Lower lobe of right lung (tissue), 2 donors: ENCODE results near the gene EFNB3. TPM values are rescaled to one million over a fixed set of nuclear protein-coding genes. Genes with fewer than 3 reads are reported as not detected.

Experiments used
- ATAC-seq, 2 donors: fragments of 200-7000 bp; cut with Tn5 transposase; one replicate each; pipeline ENCODE4 v1.9.1; 2020 to 2022; ENCODE audit warnings: mild to moderate bottlenecking in 2 of 2, moderate library complexity in 2 of 2
- DNase-seq: peaks from one replicate; pipeline ENCODE4 v3.0.0-alpha.2; 2020
- H3K27ac ChIP-seq: fragments of 200-600 bp; one replicate; pipeline ENCODE4 v1.8.0; 2022
- H3K27me3 ChIP-seq: fragments of 200-600 bp; one replicate; pipeline ENCODE4 v1.8.0; 2022; ENCODE audit warnings: low read depth
- H3K36me3 ChIP-seq: fragments of 200-600 bp; one replicate; pipeline ENCODE4 v1.8.0; 2022; ENCODE audit warnings: mild to moderate bottlenecking
- H3K4me1 ChIP-seq: fragments of 200-600 bp; one replicate; pipeline ENCODE4 v1.8.0; 2022
- H3K4me3 ChIP-seq: fragments of 200-600 bp; one replicate; pipeline ENCODE4 v1.8.0; 2022; ENCODE audit warnings: mild to moderate bottlenecking
- H3K9me3 ChIP-seq: fragments of 200-600 bp; one replicate; pipeline ENCODE4 v1.8.0; 2022
- intact Hi-C: fragments of 100-400 bp; cut with DNase I; formaldehyde crosslinking; loops from one replicate; pipeline ENCODE4 v1.11.0; 2022
- total RNA-seq: library from RNA; stranded (reverse); fragmentation: NEBNext Ultra II Directional; extraction: Animal tissue kit (Norgen Biotek cat#: 25700); gene quantifications from one replicate; pipeline ENCODE4 v1.2.1, GENCODE V29; 2021
- TF ChIP-seq, protein P1 (sequence below): fragments of 200-600 bp; IDR thresholded peaks from one replicate; pipeline ENCODE4 v1.8.0; 2022; ENCODE audit warnings: antibody characterized with exemption, mild to moderate bottlenecking
- donor health status: DM: no; HTN: yes; CAD: no; lungs with severe emphysema.

Gene EFNB3
- total RNA-seq, 1 donor from 2014 or later: 1.6 TPM

- intact Hi-C loops: no loop called here
- ATAC-seq (no peak), DNase-seq (no peak)
- Histone ChIP-seq H3K4me3 (no peak overlapping the region), H3K36me3 (no peaks in the 10 kb centered on the region), H3K4me1 (peaks cover 13% of the 10 kb centered on the region), H3K27ac (no peak overlapping the region), H3K9me3 (no peaks in the 10 kb centered on the region), H3K27me3 (no peaks in the 10 kb centered on the region)
- TF ChIP-seq, protein P1, sequence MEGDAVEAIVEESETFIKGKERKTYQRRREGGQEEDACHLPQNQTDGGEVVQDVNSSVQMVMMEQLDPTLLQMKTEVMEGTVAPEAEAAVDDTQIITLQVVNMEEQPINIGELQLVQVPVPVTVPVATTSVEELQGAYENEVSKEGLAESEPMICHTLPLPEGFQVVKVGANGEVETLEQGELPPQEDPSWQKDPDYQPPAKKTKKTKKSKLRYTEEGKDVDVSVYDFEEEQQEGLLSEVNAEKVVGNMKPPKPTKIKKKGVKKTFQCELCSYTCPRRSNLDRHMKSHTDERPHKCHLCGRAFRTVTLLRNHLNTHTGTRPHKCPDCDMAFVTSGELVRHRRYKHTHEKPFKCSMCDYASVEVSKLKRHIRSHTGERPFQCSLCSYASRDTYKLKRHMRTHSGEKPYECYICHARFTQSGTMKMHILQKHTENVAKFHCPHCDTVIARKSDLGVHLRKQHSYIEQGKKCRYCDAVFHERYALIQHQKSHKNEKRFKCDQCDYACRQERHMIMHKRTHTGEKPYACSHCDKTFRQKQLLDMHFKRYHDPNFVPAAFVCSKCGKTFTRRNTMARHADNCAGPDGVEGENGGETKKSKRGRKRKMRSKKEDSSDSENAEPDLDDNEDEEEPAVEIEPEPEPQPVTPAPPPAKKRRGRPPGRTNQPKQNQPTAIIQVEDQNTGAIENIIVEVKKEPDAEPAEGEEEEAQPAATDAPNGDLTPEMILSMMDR: no peak
These were observed 43.2 kb downstream of the EFNB3 start for GRCh38 chr17:7748076-7748775.

- no peak overlapping the region for H3K4me3 ChIP-seq
These were observed 45.4 kb downstream of the EFNB3 start for GRCh38 chr17:7750321-7750821.

DNA sequence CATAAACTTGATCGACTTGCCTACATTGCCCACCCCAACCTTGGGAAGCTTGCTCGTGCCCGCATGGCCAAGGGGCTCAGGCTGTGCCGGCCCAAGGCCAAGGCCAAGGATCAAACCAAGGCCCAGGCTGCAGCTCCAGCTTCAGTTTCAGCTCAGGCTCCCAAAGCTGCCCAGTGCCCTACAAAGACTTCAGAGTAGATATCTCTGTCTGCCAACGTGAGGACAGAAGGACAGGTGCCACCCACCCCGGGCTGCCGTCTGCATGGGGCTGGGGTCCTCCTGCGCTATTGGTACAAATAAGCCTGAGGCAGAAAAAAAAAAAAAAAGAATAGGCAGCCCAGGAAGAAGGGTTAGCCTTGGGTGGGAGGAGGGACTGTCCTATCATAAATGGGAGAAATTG is 49.7 kb downstream of the EFNB3 start:
- no peaks in the 10 kb centered on the region for H3K27me3 ChIP-seq
- no peaks in the 10 kb centered on the region for H3K4me1 ChIP-seq
- TF ChIP-seq, protein P1: no peak
- no peak for ATAC-seq
- no peaks in the 10 kb centered on the region for H3K9me3 ChIP-seq
- H3K4me3 ChIP-seq: no peak overlapping the region
- intact Hi-C loops: no loop called here
- no peak for DNase-seq
- no peak overlapping the region for H3K27ac ChIP-seq
- no peaks in the 10 kb centered on the region for H3K36me3 ChIP-seq

More at GRCh38 chr17:7750321-7750821, 45.4 kb downstream of the EFNB3 start:
- H3K27me3 ChIP-seq: no peaks in the 10 kb centered on the region
- H3K4me1 ChIP-seq: no peaks in the 10 kb centered on the region
- intact Hi-C loops: no loop called here
- H3K27ac ChIP-seq: no peak overlapping the region
- no peaks in the 10 kb centered on the region for H3K36me3 ChIP-seq
- DNase-seq (no peak), ATAC-seq (no peak)
- H3K9me3 ChIP-seq: no peaks in the 10 kb centered on the region
- TF ChIP-seq, protein P1: no peak

- Histone ChIP-seq H3K36me3 (no peaks in the 10 kb centered on the region), H3K27me3 (no peaks in the 10 kb centered on the region), H3K27ac (no peak overlapping the region), H3K4me1 (no peaks in the 10 kb centered on the region), H3K9me3 (no peaks in the 10 kb centered on the region), H3K4me3 (no peak overlapping the region)
- DNase-seq: no peak
- no peak for ATAC-seq
- TF ChIP-seq, protein P1: no peak
- intact Hi-C loops: no loop called here
These were observed 50.3 kb downstream of the EFNB3 start for GRCh38 chr17:7755095-7755890.

GRCh38 chr17:7756968-7757367 is 52.0 kb downstream of the EFNB3 start:
- DNase-seq: no peak
- intact Hi-C loops: no loop called here
- TF ChIP-seq, protein P1: no peak
- no peak overlapping the region for H3K27ac ChIP-seq
- H3K9me3 ChIP-seq: no peaks in the 10 kb centered on the region
- H3K4me1 ChIP-seq: no peaks in the 10 kb centered on the region
- no peaks in the 10 kb centered on the region for H3K27me3 ChIP-seq
- no peaks in the 10 kb centered on the region for H3K36me3 ChIP-seq
- ATAC-seq: no peak
- H3K4me3 ChIP-seq: no peak overlapping the region

Other genes starting within 250 kb of the EFNB3 start
- gene ZBTB4, start 225.6 kb upstream of the EFNB3 start, total RNA-seq: 79.0 TPM
- gene SLC35G6, start 223.8 kb upstream of the EFNB3 start, total RNA-seq: not detected
- gene POLR2A, start 220.8 kb upstream of the EFNB3 start, total RNA-seq: 101 TPM
- gene TNFSF12, start 156.1 kb upstream of the EFNB3 start, total RNA-seq: 91.3 TPM
- gene TNFSF13, start 146.5 kb upstream of the EFNB3 start, total RNA-seq: 161 TPM
- gene SENP3, start 143.3 kb upstream of the EFNB3 start, total RNA-seq: 87.0 TPM
- gene CD68, start 125.6 kb upstream of the EFNB3 start, total RNA-seq: 667 TPM
- gene MPDU1, start 121.3 kb upstream of the EFNB3 start, total RNA-seq: 55.3 TPM
- 0.47 TPM for gene SOX15, start 115.1 kb upstream of the EFNB3 start, total RNA-seq
- 36.0 TPM for gene FXR2, start 90.3 kb upstream of the EFNB3 start, total RNA-seq
- gene SAT2, start 77.4 kb upstream of the EFNB3 start, total RNA-seq: 86.3 TPM
- not detected for gene SHBG, start 75.1 kb upstream of the EFNB3 start, total RNA-seq
- 3.1 TPM for gene ATP1B2, start 54.3 kb upstream of the EFNB3 start, total RNA-seq
- gene TP53, start 17.7 kb upstream of the EFNB3 start, total RNA-seq: 34.8 TPM
- gene WRAP53, start 16.7 kb upstream of the EFNB3 start, total RNA-seq: 8.3 TPM
- gene DNAH2, start 12.5 kb downstream of the EFNB3 start, total RNA-seq: 6.2 TPM
- gene KDM6B, start 129.0 kb downstream of the EFNB3 start, total RNA-seq: 46.1 TPM
- gene TMEM88, start 149.9 kb downstream of the EFNB3 start, total RNA-seq: 12.0 TPM
- 61.5 TPM for gene NAA38, start 152.4 kb downstream of the EFNB3 start, total RNA-seq
- 12.6 TPM for gene CYB5D1, start 152.8 kb downstream of the EFNB3 start, total RNA-seq
- 77.9 TPM for gene CHD3, start 183.6 kb downstream of the EFNB3 start, total RNA-seq
- 7.5 TPM for gene RNF227, start 211.1 kb downstream of the EFNB3 start, total RNA-seq
- 5.2 TPM for gene KCNAB3, start 224.7 kb downstream of the EFNB3 start, total RNA-seq
- 110 TPM for gene TRAPPC1, start 226.7 kb downstream of the EFNB3 start, total RNA-seq
- 56.2 TPM for gene CNTROB, start 227.0 kb downstream of the EFNB3 start, total RNA-seq